SH-SY5Y (cell line): ENCODE measurements around the gene GRK4.

Experiments
- GATA2 ChIP-seq: IDR thresholded peaks from 2 replicates; pipeline ENCODE4 v1.6.1; 2011; ENCODE audit warnings: mild to moderate bottlenecking, low read depth, low read length
- GATA3 ChIP-seq: IDR thresholded peaks from 2 replicates; pipeline ENCODE4 v1.6.1; 2011; ENCODE audit warnings: low read depth, mild to moderate bottlenecking, low read length, moderate library complexity

- TF ChIP-seq GATA2 (no peak), GATA3 (no peak)
These were observed 112.2 kb downstream of the GRK4 start for GRCh38 chr4:3075652-3075981.
